HG02943 (cell line): ENCODE results near the gene UAP1.
"Not testable (repeated sequence)": the region's sequence is repeated elsewhere in the genome, so short reads cannot be mapped to it uniquely, and the experiment has no call there.

Experiments
- ATAC-seq: cut with Tn5 transposase; IDR thresholded peaks from one replicate; pipeline ENCODE4 v1.9.1; 2021; ENCODE audit warnings: mild to moderate bottlenecking, low read depth, moderate library complexity; ENCODE audit not compliant: unreplicated experiment

Gene UAP1

DNA sequence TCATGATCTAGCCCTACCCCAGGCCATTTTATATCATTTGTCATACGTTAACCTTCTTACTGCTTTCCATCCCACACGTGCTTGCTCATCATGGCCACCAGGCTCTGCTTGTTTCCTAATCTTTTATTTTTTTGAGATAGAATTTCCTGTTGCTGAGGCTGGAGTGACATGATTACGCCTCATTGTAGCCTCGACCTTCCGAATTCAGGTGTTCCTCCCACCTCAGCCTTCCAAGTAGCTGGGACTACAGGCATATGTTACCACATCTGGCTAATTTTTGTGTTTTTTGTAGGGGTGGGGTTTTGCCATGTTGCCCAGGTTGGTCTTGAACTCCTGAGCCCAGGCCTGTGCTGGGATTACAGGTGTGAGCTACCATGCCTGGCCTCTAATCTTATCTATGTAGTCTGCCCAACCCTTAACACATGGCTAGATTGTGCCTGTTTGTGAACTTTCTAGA is 3.3 kb downstream of the UAP1 start:
- no peak for ATAC-seq

DNA sequence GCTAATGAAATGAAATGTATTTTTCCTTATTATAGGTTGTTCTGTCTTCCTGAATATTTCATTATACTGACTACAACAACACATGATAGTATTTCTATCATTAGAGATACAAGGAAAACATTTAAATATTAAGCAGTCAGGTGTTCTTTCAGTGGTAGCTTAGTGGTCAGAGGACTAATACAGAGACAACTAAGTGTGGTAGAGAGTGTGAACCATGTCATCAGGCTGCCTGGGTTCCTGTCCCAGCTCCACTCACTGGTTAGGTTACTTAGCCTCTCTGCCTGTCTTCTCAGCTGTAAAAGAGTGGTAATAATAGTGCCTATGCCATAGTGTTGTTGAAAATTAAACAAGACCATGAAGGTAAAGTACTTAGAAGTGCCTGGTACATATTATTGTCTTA is 3.9 kb downstream of the UAP1 start:
- ATAC-seq = no peak

DNA sequence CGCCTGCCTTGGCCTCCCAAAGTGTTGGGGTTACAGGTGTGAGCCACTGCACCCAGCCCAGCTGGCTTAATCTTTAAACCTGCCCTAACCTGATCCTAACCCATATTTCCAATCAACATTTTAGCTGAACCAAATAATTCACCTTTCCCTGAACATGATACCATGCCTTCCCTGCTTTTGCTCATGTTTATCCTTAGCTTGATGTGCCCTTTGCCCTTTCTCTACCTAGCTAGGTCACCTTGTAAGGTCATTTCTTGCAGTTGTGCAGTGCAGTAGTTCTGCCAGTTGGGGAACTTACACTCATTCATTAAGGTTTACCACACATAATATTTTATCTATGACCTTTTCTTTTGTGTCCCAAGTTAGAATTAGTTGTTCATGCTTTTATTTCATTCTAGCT is 5.3 kb downstream of the UAP1 start:
- no peak for ATAC-seq

- no peak for ATAC-seq
These were observed 7.3 kb downstream of the UAP1 start for GRCh38 chr1:162568802-162569201.

- ATAC-seq = no peak
These were observed 9.2 kb downstream of the UAP1 start for GRCh38 chr1:162570718-162571117.

DNA sequence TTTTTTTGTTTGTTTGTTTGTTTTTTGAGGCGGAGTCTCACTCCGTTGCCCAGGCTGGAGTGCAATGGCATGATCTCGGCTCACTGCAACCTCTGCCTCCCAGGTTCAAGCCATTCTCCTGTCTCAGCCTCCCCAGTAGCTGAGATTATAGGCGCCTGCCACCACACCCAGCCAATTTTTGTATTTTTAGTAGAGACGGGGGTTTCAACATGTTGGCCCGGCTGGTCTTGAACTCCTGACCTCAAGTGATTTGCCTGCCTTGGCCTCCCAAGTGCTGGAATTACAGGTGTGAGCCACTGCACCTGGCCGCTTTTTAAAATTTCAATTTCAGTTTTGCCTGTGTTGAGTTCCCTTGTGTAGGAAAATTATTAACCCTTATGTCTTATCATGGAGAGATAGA is 9.6 kb downstream of the UAP1 start:
- ATAC-seq = not testable (repeated sequence)

GRCh38 chr1:162571696-162572095 is 10.2 kb downstream of the UAP1 start:
- ATAC-seq = no peak

GRCh38 chr1:162573136-162573535 is 11.6 kb downstream of the UAP1 start:
- no peak for ATAC-seq

DNA sequence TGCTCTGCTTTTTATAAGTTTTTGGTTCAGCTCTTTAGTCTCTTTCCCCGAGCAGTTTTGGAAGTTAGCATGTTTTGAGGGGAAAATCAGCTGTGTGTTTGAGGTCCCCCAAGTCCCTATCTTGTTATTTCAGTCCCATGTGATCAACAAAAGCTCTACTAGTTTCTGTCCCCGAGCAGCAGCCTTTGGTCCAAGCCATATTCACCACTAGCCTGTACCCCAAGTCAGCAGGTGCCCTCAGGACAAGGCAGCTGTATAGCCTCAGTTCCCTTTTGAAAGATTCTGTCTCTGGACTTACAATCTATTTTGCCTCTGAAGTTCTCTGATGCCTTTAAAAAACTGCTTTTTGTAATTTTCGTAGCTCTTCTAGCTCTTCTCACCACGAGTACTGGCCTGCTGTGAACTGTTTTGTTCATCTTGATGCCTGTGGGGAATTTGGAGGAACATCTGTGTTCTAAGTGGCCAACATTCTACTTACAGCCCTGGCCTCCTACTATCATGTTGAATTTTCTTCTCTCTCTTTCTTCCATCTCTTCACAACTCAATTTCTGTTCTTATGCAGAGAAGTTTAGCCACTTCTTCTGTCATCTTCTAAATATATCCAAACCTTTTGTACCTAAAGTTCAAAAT is 16.7 kb downstream of the UAP1 start:
- no peak for ATAC-seq

- ATAC-seq = no peak
These were observed 17.4 kb downstream of the UAP1 start for GRCh38 chr1:162578936-162579335.

DNA sequence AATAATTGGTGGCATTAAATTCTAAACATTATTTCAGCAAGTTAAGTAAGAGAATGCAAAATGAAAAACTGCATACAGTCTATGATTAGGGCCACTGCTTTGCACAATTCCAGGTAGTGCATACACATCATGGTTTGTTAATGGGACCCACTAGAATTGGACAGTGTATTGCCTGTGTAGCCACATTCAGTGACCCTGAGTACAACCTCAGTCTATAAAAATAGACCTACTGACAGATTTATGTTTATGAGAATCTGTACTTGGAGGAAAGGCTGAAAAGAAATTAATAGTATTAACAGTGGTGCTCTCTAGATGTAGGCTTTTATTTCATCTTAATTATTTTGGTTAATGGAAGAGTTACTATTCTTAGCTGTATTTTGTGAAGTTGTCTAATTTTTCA is 18.8 kb downstream of the UAP1 start:
- ATAC-seq = no peak

GRCh38 chr1:162582901-162583300 is 21.4 kb downstream of the UAP1 start:
- ATAC-seq = not testable (repeated sequence)

GRCh38 chr1:162585101-162585500 is 23.6 kb downstream of the UAP1 start:
- not testable (repeated sequence) for ATAC-seq

GRCh38 chr1:162587347-162587746 is 25.8 kb downstream of the UAP1 start:
- ATAC-seq = no peak

GRCh38 chr1:162587761-162588260 is 26.3 kb downstream of the UAP1 start:
- no peak for ATAC-seq

DNA sequence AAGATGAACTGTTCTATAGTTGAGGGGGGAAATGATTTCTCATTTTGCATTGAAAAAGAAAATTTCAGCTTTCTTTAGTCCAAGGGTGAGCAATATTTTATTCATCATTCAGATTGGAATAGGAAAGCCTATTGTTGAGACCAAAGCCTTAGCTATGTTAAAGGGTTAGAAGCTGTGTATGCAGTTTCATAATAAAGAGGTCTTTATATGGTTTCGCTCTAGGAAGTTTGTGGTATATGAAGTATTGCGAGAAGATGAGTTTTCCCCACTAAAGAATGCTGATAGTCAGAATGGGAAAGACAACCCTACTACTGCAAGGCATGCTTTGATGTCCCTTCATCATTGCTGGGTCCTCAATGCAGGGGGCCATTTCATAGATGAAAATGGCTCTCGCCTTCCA is 28.6 kb downstream of the UAP1 start:
- ATAC-seq = no peak

DNA sequence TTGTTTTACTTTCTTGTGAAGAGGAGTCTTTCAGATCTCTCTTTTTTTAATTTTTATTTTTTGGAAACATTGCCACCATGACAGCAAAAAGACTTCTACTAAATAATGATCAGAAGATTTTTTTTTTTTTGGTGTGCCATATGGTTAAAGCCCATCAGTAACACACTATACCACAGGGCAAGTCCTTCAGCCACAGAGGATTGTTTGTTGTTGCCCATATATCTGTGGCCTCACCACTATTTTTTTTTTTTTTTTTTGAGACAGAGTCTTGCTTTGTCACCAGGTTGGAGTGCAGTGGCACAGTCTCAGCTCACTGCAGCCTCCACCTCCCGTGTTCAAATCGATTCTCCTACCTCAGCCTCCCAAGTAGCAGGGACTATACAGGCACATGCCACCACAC is 29.2 kb downstream of the UAP1 start:
- no peak for ATAC-seq

DNA sequence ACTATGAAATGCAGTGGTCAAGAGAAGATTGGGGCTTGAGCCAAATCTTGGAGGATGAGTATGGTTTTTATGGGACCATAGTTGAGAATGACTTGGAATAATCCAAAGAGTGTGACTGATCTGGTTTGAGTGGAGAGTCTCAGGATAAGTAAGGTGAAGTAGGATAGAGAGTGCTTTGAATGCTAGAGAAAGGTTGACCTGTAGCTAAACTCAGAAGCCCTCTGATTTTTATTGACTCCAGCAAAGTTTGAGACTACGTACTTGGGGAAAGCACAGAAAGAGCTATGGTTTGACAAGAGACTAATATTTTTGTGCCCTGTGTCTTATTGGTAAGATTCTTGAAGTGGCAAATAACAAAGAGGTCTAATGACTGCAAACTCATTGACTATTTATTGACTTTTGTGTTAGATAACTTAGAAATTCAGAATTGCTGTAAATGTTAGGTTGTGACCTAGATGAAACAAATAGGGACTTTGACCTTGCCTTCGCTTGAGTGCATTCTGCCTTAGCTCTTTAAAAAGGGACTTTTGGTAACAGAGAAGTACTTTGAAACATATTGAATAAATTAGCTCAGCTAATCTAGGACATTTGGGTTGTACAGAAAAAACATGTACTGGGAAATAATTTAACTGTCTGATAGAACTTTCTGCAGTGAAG is 35.1 kb downstream of the UAP1 start:
- no peak for ATAC-seq

- ATAC-seq = no peak
These were observed 37.9 kb downstream of the UAP1 start for GRCh38 chr1:162599451-162599850.

DNA sequence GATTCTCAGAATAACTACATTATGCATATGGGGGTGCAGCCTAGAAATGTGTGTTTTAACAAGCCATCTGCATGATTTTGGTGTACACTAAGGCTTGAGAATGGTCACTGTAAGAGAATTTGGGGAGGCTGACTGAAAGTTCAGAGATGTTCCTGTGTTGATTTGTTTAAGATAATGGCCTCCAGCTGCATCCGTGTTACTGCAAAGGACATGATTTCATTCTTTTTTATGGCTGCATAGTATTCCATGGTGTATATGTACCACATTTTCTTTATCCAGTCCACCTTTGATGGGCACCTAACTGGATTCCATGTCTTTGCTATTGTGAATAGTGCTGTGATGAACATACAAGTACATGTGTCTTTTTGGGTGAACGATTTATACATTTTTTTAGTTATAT is 41.6 kb downstream of the UAP1 start:
- ATAC-seq = not testable (repeated sequence)

GRCh38 chr1:162605225-162605927 is 43.9 kb downstream of the UAP1 start:
- ATAC-seq = no peak

DNA sequence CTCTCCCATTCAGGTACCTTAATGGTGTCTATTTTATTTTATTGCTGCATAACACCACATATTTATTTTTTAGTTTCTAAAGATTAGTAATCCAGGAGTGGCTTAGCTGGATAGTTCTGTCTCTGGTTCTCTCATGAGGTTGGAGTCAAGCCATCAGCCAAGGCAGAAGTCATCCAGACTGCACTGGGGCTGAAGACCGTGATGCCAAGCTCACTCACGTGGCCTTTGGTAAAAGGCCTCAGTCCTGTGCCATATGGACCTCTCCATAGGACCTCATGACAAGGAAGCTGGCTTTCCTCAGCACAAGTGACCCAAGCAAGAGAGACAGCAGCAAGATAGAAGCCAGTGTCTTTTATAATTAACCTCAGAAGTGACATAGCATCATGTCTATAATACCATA is 47.8 kb downstream of the UAP1 start:
- no peak for ATAC-seq
